Adrenal gland (tissue), 12 donors: ENCODE data around the gene ERBB4. TPM values are rescaled to one million over a fixed set of nuclear protein-coding genes. Genes with fewer than 3 reads are reported as not detected.

Experiments used
- DNase-seq, 7 donors: peaks; one replicate each; pipeline ENCODE4 v3.0.0-alpha.2; 2019 to 2020
- H3K27ac ChIP-seq, 5 donors: fragments of 200-600 bp; sonication (generic) in 4 of 5; 1 replicate in 3 of 5; 2 replicates in 2 of 5; pipeline versions ENCODE4 v1.5.1 to v1.8.0; 2016 to 2020; ENCODE audit warnings: mild to moderate bottlenecking in 1 of 5
- H3K27me3 ChIP-seq: fragments of 200-600 bp; 2 replicates; pipeline ENCODE4 v1.8.0; 2021
- H3K36me3 ChIP-seq, 2 donors: fragments of 200-600 bp; replicated peaks in 1 of 2; 1 replicate in 1 of 2; 2 replicates in 1 of 2; pipeline versions ENCODE4 v1.5.1 to v1.8.0; 2018 to 2022
- H3K4me1 ChIP-seq, 2 donors: fragments of 200-600 bp; replicated peaks in 1 of 2; 1 replicate in 1 of 2; 2 replicates in 1 of 2; pipeline versions ENCODE4 v1.5.1 to v1.8.0; 2018 to 2021
- H3K4me3 ChIP-seq, 4 donors: fragments of 200-600 bp; sonication (generic) in 3 of 4; one replicate each; pipeline ENCODE4 v1.5.1; 2016 to 2018
- H3K9me3 ChIP-seq, 3 donors: fragments of 200-600 bp; sonication (generic) in 1 of 3; replicated peaks in 1 of 3; 1 replicate in 2 of 3; 2 replicates in 1 of 3; pipeline versions ENCODE4 v1.5.1 to v1.8.0; 2016 to 2021
- CTCF ChIP-seq, 6 experiments: fragments of 450-650 bp in 4 of 6; fragments of 200-600 bp in 2 of 6; sonication (generic) in 1 of 6; IDR thresholded peaks; 1 replicate in 5 of 6; 2 replicates in 1 of 6; pipeline versions ENCODE4 v1.5.1 to v1.8.0; 2016 to 2021; ENCODE audit warnings: antibody characterized with exemption in 6 of 6, mild to moderate bottlenecking in 2 of 6, moderate library complexity in 1 of 6
- POLR2A ChIP-seq, 2 donors: fragments of 450-650 bp; IDR thresholded peaks; one replicate each; pipeline ENCODE4 v1.6.1; 2017; ENCODE audit warnings: antibody characterized with exemption in 2 of 2, mild to moderate bottlenecking in 2 of 2, moderate library complexity in 1 of 2
- WGBS, 4 donors: extraction: QIAGEN DNeasy Blood & Tissue Kit in 2 of 4; methylation state at CpG; one replicate each; pipeline versions ENCODE4 v1.1.5 to v1.1.7; 2013 to 2017; 5-methylcytosine and 5-hydroxymethylcytosine counted together
- intact Hi-C, 2 donors: fragments of 100-400 bp; cut with DNase I; formaldehyde crosslinking; loops; one replicate each; pipeline versions ENCODE4 v1.14.1 to v1.15.0; 2022 to 2023
- polyA plus RNA-seq, 3 donors: library from polyadenylated mRNA; stranded (reverse); fragments of 200-250 nt in 2 of 3; fragments of 350-450 nt in 1 of 3; fragmentation: Illumina TruSeq in 1 of 3; extraction: RNeasy Lipid Tissue Mini Kit (QIAGEN cat#74804) in 1 of 3; gene quantifications; one replicate each; pipeline ENCODE4 v1.2.3, GENCODE V29; 2013 to 2014
- total RNA-seq, 9 donors: library from RNA; depleted of rRNA in 4 of 9; stranded (reverse); fragments of >200 nt in 4 of 9; fragments of 120-200 nt in 1 of 9; fragmentation: NEBNext Ultra II Directional in 1 of 9; extraction: Animal tissue kit (Norgen Biotek cat#: 25700) in 1 of 9; gene quantifications; one replicate each; pipeline versions ENCODE4 v1.1.0 to v1.2.4, GENCODE V29; 2013 to 2023
- donor health status: healthy with polysubstance abuse.
- donor health status: Bipolar disorder and iron deficiency.
- donor health status: DM: yes; HTN: yes; CAD: no.
- donor health status: DM: no; HTN: no; CAD: no.
- donor health status: DM: no; HTN: no; CAD: no.
- donor health status: DM: yes; HTN: yes; CAD: no.

Gene ERBB4
- total and polyA plus RNA-seq, 12 donors = 0.06 to 2.9 (median 0.49) TPM

GRCh38 chr2:211833582-211834279 lies 704.9 kb downstream of the ERBB4 start:
- no peak for DNase-seq
- intact Hi-C loops = no loop called here
- WGBS, 4 donors = 67 to 80% (median 75%) methylated on average over 4 of the region's 4 CpGs
- Histone ChIP-seq H3K27me3 (no peaks in the 10 kb centered on the region), H3K4me1 (no peaks in the 10 kb centered on the region), H3K4me3 (no peak overlapping the region), H3K9me3 (no peaks in the 10 kb centered on the region), H3K36me3 (no peaks in the 10 kb centered on the region), H3K27ac (no peak overlapping the region)
- TF ChIP-seq CTCF (IDR thresholded peaks at IDR 0.05) (no peak), POLR2A (IDR thresholded peaks at IDR 0.05) (no peak)

GRCh38 chr2:211829725-211830124 lies 708.9 kb downstream of the ERBB4 start:
- no peaks in the 10 kb centered on the region for H3K4me1 ChIP-seq
- DNase-seq = no peak
- H3K4me3 ChIP-seq = no peak overlapping the region
- TF ChIP-seq CTCF (IDR thresholded peaks at IDR 0.05) (no peak), POLR2A (IDR thresholded peaks at IDR 0.05) (no peak)
- 65 to 75% (median 69%) methylated on average over 3 of the region's 3 CpGs for WGBS, 4 donors
- H3K36me3 ChIP-seq = no peaks in the 10 kb centered on the region
- intact Hi-C loops = no loop called here
- no peaks in the 10 kb centered on the region for H3K27me3 ChIP-seq
- H3K9me3 ChIP-seq = no peaks in the 10 kb centered on the region
- H3K27ac ChIP-seq = no peak overlapping the region

GRCh38 chr2:211823886-211824479 lies 714.6 kb downstream of the ERBB4 start:
- TF ChIP-seq POLR2A (IDR thresholded peaks at IDR 0.05) (no peak), CTCF (IDR thresholded peaks at IDR 0.05) (no peak)
- WGBS, 4 donors = 66 to 78% (median 75%) methylated on average over 7 of the region's 7 CpGs

GRCh38 chr2:211822686-211823335 lies 715.8 kb downstream of the ERBB4 start:
- Histone ChIP-seq H3K9me3 (no peaks in the 10 kb centered on the region), H3K27me3 (no peaks in the 10 kb centered on the region), H3K27ac (no peak overlapping the region), H3K4me3 (no peak overlapping the region), H3K36me3 (no peaks in the 10 kb centered on the region), H3K4me1 (no peaks in the 10 kb centered on the region)
- intact Hi-C loops = no loop called here
- TF ChIP-seq CTCF (IDR thresholded peaks at IDR 0.05) (no peak), POLR2A (IDR thresholded peaks at IDR 0.05) (no peak)
- 67 to 87% (median 71%) methylated on average over 3 of the region's 3 CpGs for WGBS, 4 donors
- DNase-seq = no peak

More at GRCh38 chr2:211823886-211824479, 714.6 kb downstream of the ERBB4 start:
- Histone ChIP-seq H3K4me1 (no peaks in the 10 kb centered on the region), H3K27ac (no peak overlapping the region), H3K27me3 (no peaks in the 10 kb centered on the region), H3K4me3 (no peak overlapping the region), H3K9me3 (no peaks in the 10 kb centered on the region), H3K36me3 (no peaks in the 10 kb centered on the region)
- intact Hi-C loops = no loop called here
- DNase-seq = no peak
